Measurements from ENCODE around the gene SMIM33.
"Not testable (repeated sequence)": the region's sequence is repeated elsewhere in the genome, so short reads cannot be mapped to it uniquely, and the experiment has no call there.

SMIM33 gene

GRCh38 chr5:139457653-139458306 is 13.0 kb upstream of the SMIM33 start:
- no peak for DNase-seq

DNA sequence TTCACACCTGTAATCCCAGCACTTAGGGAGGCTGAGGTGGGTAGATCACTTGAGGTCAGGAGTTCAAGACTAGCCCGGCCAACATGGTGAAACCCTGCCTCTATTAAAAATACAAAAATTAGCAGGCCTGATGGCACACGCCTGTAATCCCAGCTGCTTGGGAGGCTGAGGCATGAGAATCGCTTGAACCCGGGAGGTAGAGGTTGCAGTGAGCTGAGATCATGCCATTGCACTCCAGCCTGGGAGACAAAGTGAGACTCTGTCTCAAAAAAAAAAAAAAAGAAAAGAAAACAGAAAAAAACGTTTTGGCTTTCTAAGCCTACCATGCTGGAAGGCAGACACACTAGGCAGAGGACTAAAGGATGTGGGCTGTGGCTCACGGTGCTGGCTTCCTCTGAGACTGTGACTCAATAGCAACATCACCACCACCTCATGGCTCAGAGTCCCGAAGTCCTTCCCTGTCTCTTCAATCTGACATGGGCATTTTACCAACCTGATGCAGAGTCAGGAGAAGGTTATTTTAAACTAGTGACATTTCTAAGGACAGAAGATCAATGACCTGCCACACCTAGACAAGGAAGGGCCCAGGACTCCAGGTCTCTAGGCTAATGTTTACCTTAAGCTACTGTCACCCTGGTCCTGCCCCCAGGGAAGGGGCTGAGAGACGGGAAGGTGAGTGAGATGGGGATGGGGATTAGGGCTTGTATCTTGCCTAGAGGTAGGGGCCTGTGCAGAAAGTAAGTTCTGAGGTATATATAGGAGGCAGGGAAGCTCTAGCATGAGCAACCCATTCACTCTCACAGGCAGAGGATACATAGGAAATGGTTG is 12.0 kb upstream of the SMIM33 start:
- DNase-seq = no peak

GRCh38 chr5:139459451-139459934 is 11.3 kb upstream of the SMIM33 start:
- no peak for DNase-seq

GRCh38 chr5:139460455-139460854 is 10.3 kb upstream of the SMIM33 start:
- no peak for DNase-seq

DNA sequence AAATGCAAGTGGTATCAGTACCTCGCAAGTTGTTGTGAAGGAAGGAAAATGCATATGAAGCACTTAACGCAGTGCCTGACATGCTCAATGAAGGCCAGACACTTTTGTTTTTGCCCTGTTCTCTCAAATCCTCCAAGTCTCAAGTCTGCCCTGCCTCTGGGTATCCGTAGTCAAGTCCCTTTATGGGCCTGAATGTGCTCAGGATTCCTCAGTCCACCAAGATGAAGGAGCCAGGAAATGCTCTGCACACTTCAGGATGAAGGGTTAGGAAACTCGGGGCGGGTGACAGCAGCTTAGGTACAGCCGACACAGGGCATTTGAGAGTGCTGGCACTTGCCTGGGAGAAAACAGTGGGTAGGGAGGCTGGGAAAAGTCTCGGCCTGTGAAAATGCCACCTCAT is 9.6 kb upstream of the SMIM33 start:
- no peak for DNase-seq

DNA sequence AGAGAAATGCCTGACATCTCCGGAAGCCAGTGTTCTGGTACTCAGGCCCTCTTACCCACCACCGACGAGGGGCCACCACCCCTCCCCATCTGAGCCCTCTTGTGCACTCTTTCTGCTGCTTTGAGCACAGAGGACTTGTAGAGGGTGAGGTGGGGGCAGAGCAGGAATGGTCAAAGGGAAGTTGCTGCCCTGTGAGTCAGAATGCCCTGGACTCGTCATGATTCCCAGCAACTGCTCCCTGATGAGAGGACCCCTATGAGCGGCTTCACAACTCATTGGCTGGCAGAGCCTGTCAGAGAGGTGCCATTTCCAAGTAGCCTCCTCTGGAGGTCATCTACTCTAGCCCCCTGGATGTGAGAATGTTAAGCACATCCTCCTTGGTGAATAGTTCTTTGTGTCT is 9.1 kb upstream of the SMIM33 start:
- DNase-seq = no peak

DNA sequence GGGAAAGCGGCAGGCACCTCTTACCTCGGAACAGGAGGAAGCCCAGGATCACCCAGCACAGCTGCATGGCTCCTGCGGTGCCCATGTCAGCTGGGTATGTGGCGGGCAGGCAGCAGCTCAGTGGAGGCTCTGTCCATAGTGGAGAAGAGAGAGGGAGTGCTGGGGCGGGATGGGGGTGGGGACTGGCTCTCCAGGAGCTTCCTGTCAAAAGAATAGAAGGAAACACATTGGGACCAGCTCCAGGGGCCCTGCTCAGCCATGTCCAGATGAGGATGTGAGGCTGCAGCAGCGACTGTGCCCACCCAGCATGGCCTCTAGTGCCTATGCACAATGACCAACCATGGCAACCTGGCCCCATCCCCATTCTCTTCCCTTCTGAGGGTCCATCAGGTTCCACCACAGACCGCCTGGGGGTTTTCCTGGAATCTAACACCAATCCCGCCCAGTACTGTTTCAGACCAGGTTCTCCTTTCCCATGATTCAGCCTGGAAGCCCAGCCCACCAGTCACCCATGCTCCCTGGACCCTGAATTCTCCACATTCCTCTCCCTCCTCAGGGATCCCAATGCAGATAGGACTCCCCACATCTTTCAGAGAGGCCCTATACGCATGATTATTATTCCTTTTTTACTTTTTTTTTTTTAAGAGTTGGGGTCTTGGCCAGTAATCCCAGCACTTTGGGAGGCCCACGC is 8.1 kb upstream of the SMIM33 start, which contains the start of gene ECSCR:
Gene ECSCR, minus strand, starts transcription at position 158 of the 691 bp plus-strand sequence. Its CDS starts 73 bp downstream, at position 85.
- DNase-seq = no peak

DNA sequence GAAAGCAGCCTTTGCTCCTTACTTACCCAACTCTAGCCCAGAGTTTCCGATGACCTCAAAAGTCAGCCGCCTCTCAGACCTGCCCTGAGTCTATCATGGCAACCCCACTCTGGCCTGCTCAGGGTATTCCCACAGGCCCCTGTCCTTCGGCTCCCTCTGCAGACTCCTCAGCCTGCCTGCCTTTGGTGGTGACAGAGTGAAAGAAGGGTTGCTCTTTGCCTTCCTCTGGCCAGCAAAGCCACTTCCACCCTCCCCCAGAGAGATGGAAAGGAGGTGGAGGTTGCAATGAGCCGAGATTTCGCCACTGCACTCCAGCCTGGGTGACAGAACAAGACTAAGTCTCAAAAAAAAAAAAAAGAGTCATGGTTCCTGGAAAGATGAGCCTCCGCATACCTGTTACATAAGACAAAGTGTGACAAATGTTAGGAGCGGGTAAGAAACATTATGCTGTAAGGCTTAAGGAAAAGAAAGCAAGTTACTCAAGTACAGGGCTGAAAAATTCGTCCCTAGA is 2.3 kb upstream of the SMIM33 start:
- no peak for DNase-seq

- DNase-seq = no peak
Measured at GRCh38 chr5:139472386-139473030, 1.7 kb downstream of the SMIM33 start.

GRCh38 chr5:139473105-139473504 is 2.3 kb downstream of the SMIM33 start:
- DNase-seq = no peak

DNA sequence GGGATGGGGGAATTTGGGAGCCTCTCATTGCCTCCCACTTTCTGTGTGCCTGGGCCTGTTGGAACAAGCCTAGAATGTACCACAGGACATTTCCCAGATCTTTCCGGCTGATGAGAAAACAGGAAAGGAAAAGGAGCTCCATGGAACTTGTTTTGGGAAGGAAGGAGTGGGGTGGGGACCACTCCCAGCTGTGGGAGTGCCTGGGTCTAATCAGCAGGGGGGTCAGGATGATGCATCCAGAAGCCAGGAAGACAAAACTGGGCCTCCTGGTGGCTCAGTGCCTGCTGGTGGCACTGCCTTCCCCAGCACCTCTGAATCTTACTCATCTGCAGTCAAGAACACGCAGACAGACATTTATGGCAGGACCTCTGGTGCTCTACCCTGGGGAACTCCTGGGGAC is 2.8 kb downstream of the SMIM33 start:
- DNase-seq = no peak

DNA sequence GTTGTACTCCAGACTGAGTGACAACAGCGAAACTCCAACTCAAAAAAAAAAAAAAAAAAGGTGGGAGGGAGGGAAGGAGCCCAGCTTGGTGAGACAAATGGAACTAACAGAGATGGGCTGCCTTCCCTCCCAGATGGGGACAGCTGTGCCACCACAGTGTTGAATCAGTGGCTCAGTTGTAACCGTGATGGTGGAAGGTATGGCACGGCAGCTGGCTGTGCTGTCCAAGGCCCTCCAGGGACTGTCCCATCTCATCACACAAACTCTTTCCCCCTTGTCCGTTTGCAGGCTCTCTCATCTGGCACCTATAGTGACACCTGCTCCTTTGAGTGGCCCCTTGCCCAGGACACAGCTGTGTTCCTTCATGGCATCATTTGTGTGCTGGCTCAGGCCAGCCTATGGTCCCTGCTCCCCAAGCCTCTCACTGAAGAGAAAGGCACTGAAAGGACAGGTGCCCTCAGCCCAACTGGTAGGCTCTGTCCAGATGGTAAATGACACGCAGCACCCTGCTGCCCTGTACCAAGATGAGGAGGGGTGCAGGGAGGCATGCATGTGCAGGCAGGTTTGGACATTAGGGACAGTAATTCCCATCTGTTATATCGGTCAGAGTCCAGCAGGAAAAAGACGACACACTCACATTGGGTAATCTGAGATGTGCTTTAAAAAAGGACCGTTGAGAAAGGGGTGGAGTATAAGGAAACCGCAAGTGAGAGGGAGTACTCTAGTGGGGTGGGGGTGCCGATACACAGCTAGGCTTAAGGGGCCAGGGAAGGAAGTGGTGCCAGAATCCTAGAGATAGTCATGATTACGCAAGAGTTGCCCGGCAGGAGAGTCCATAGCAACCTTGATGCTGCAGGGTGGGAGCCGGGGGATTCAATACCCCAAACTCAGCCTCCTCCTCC is 4.3 kb downstream of the SMIM33 start:
- no peak for DNase-seq

DNA sequence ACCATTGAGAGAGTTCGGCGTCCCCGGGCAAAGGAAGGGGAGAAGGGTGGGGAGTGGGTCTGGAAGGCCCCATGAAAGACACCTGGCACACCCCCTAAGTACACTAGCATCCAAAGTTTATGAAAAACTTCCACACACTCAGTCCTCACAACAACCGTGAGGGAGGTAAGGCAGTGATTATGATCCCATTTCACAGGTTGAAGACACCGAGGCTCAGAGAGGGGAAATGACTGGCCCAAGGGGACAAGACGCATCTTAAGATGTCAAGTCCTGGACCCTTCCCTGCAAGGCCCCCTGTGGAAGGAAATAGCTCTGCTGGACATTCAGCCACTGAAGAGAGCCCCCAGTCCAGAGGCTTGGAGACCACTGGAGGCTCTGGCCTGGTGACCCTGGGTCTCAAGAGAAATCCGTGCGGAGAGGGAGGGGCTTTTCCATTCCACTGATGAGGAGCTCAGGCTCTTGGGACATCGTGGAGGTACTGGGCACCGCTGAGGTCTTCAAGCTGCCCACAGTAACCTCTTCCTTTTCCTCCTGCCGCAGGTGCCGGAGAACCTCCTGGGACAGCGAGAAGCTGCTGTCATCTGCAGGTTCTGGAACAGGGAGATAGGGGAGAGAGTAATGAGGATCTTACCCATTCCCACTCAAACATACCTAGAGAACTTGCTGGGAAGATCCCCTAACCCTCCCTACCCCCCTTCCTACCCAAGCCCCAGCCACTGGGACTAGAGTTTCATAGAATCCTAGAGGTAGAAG is 5.2 kb downstream of the SMIM33 start:
- DNase-seq = no peak

DNA sequence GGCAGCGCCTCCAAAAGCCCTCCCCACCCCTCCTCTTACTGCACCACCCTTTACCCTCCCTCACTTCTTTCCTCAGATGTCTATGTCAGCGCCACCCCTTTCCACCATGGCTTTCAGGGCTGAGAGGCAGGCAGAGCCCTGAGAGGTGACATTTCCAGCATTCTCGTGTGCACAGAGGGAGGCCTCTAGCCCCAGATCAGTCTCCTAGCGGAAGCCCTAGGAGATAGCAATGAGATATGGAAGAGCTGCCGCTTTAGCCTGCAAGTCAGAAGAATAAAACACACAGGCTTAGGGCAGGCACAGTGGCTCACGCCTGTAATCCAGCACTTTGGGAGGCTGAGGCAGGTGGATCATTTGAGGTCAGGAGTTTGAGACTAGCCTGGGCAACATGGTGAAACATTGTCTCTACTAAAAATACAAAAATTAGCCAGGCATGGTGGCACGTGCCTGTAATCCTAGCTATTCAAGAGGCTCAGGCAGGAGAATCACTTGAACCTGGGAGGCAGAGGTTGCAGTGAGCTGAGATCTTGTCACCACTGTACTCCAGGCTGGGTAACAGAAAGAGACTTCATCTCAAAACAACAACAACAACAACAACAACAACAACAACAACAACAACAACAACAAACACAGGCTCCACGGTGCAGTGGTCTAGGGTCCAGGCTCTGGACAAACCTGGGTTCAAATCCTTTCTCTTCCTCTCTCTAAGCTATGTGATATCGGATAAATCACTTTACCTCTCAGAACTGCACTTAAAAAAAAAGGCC is 8.0 kb downstream of the SMIM33 start:
- DNase-seq = not testable (repeated sequence)

GRCh38 chr5:139479729-139480128 is 8.9 kb downstream of the SMIM33 start:
- not testable (repeated sequence) for DNase-seq

GRCh38 chr5:139481122-139481533 is 10.3 kb downstream of the SMIM33 start:
- no peak for DNase-seq

- DNase-seq = no peak
Measured at GRCh38 chr5:139481580-139482049, 10.8 kb downstream of the SMIM33 start.

DNA sequence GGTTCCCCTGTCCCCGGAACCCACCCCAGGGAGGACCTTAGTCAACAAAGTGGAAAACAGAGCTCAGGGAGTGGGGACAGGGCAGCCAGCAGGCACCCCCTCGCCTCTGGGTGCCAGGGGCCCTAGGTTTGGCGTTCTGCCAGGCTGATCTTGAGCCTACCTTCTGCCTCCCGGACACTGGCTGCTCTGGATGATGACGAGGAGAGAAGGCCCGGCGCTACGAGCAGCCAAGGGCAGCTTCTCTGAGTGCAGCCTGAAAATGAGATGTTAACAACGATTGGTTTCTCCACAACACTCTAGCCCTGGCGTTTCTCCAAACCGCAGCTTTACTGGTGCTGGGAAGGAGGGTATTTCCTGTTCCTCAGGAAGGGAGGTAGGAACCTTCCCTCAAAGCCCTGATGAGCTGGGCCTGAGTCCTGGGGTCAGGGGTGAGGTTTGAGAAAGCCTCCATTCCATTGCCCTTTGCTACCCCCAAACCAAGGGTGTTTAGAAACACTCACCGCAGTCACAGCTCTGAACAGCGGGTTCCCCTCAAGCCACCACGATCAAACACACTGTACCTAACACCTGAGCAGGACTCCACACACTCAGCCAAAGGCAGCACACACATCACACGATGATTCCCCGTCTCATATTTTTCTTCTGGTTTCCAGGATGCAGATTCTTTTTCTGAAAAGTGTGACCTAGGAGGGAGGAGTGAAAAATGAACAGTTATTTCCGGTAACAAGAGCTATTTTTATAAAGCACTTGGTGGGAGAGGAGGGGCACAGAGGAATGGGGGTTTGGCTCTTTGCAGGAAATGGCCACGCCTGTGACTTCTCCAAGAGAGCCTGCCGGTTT is 11.5 kb downstream of the SMIM33 start, which contains the start of gene STING1:
Gene STING1, minus strand, starts transcription at position 709 of the 840 bp plus-strand sequence. CDS start 1,054 bp downstream, outside the sequence.
- peak in 1 of 2 donors; percentile 36 for DNase-seq

DNA sequence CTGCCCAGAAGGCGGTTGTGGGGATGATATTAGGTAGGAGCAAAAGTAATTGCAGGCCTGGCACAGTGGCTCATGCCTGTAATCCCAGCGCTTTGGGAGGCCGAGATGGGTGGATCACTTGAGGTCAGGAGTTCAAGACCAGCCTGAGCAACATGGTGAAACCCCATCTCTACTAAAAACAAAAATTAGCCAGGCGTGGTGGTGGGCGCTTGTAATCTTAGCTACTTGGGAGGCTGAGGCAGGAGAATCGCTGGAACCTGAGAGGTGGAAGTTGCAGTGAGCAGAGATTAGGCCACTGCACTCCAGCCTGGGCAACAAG is 12.0 kb downstream of the SMIM33 start:
- not testable (repeated sequence) for DNase-seq
